CD4-positive, alpha-beta T cell (primary cell): ENCODE measurements around the gene NAB2. TPM values are rescaled to one million over a fixed set of nuclear protein-coding genes. Genes with fewer than 3 reads are reported as not detected.

Experiments
- ATAC-seq: fragments of 200-7000 bp; cut with Tn5 transposase; one replicate; pipeline ENCODE4 v1.10.0; 2022; ENCODE audit warnings: mild to moderate bottlenecking; ENCODE audit not compliant: poor library complexity
- CTCF ChIA-PET: fragments of 350-600 bp; sonication (Branson Sonifier 250); formaldehyde crosslinking; loops from one replicate; lab custom pipeline; 2021; ENCODE audit warnings: antibody characterized with exemption, inconsistent platforms; lab: Charles Lee
- POLR2A ChIA-PET: fragments of 350-600 bp; sonication (Branson Sonifier 250); formaldehyde crosslinking; loops from one replicate; lab custom pipeline; 2021; ENCODE audit warnings: antibody characterized with exemption, inconsistent platforms; lab: Charles Lee
- DNase-seq, 14 experiments: peaks; one replicate each; pipeline ENCODE4 v3.0.0-alpha.2; 2013 to 2020; ENCODE audit warnings: mixed read lengths in 2 of 14
- H3K27ac ChIP-seq, 2 donors: one replicate each; pipeline versions ENCODE4 v1.5.1 to v1.7.0; 2013; ENCODE audit warnings: low read length in 2 of 2, low read depth in 1 of 2, mild to moderate bottlenecking in 1 of 2
- H3K27me3 ChIP-seq, 2 experiments: 1 replicate in 1 of 2; 2 replicates in 1 of 2; pipeline versions ENCODE4 v1.6.1 to v1.7.0; 2013; ENCODE audit warnings: low read length in 2 of 2, control low read depth in 1 of 2, mild to moderate bottlenecking in 1 of 2, moderate library complexity in 1 of 2; ENCODE audit not compliant: insufficient read depth in 2 of 2, control insufficient read depth in 1 of 2
- H3K36me3 ChIP-seq: one replicate; pipeline ENCODE4 v1.6.1; 2013; ENCODE audit warnings: low read length, control low read depth; ENCODE audit not compliant: insufficient read depth
- H3K4me1 ChIP-seq: one replicate; pipeline ENCODE4 v1.6.1; 2013; ENCODE audit warnings: low read length, control low read depth; ENCODE audit not compliant: insufficient read depth
- H3K4me3 ChIP-seq: one replicate; pipeline ENCODE4 v1.5.1; 2013; ENCODE audit warnings: mild to moderate bottlenecking, low read length, moderate library complexity
- H3K9me3 ChIP-seq, 2 experiments: 1 replicate in 1 of 2; 2 replicates in 1 of 2; pipeline versions ENCODE4 v1.6.1 to v1.7.0; 2013; ENCODE audit warnings: low read length in 2 of 2, mild to moderate bottlenecking in 2 of 2, control low read depth in 1 of 2, moderate library complexity in 1 of 2; ENCODE audit not compliant: control insufficient read depth in 1 of 2, insufficient read depth in 1 of 2
- H3K27ac Mint-ChIP-seq: one replicate; pipeline ENCODE4 v1.8.0; 2020; ENCODE audit warnings: mixed read lengths
- H3K27me3 Mint-ChIP-seq: one replicate; pipeline ENCODE4 v1.8.0; 2021; ENCODE audit warnings: mixed read lengths
- H3K36me3 Mint-ChIP-seq: one replicate; pipeline ENCODE4 v1.8.0; 2021; ENCODE audit warnings: low read depth, mixed read lengths
- H3K4me1 Mint-ChIP-seq: one replicate; pipeline ENCODE4 v1.8.0; 2021; ENCODE audit warnings: low read depth, mixed read lengths
- H3K4me3 Mint-ChIP-seq: one replicate; pipeline ENCODE4 v1.8.0; 2020; ENCODE audit warnings: mild to moderate bottlenecking, mixed read lengths
- H3K9me3 Mint-ChIP-seq: one replicate; pipeline ENCODE4 v1.8.0; 2020; ENCODE audit warnings: mixed read lengths
- intact Hi-C, 2 experiments: fragments of 100-400 bp; cut with DNase I in 1 of 2; cut with micrococcal nuclease in 1 of 2; formaldehyde crosslinking; loops; one replicate each; pipeline versions ENCODE4 v1.15.1 to v1.9.0; 2023 to 2025; cut with DNase I, micrococcal nuclease
- total RNA-seq, 174 experiments: library from RNA in 2 of 174; stranded (reverse) in 2 of 174; gene quantifications; one replicate each; pipeline ENCODE4 v1.2.3 and lab custom pipeline; 2021 to 2026
- TF ChIP-seq, protein P1 (sequence below): fragments of 200-600 bp; IDR thresholded peaks from one replicate; pipeline ENCODE4 v1.8.0; 2022; ENCODE audit warnings: antibody characterized with exemption, mild to moderate bottlenecking

NAB2 gene
- total RNA-seq, 2 experiments from 2014 or later, result 4.8 to 6.1 TPM

GRCh38 chr12:57103856-57104255, 14.9 kb downstream of the NAB2 start:
- TF ChIP-seq, protein P1, sequence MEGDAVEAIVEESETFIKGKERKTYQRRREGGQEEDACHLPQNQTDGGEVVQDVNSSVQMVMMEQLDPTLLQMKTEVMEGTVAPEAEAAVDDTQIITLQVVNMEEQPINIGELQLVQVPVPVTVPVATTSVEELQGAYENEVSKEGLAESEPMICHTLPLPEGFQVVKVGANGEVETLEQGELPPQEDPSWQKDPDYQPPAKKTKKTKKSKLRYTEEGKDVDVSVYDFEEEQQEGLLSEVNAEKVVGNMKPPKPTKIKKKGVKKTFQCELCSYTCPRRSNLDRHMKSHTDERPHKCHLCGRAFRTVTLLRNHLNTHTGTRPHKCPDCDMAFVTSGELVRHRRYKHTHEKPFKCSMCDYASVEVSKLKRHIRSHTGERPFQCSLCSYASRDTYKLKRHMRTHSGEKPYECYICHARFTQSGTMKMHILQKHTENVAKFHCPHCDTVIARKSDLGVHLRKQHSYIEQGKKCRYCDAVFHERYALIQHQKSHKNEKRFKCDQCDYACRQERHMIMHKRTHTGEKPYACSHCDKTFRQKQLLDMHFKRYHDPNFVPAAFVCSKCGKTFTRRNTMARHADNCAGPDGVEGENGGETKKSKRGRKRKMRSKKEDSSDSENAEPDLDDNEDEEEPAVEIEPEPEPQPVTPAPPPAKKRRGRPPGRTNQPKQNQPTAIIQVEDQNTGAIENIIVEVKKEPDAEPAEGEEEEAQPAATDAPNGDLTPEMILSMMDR, result no peak
- H3K4me1 ChIP-seq, result peaks cover 55% of the 10 kb centered on the region
- Mint-ChIP-seq H3K4me3 (no peak overlapping the region), H3K27ac (peak overlapping the region; percentile 69), H3K36me3 (peaks cover 83% of the 10 kb centered on the region), H3K4me1 (peaks cover 62% of the 10 kb centered on the region), H3K9me3 (no peaks in the 10 kb centered on the region), H3K27me3 (no peaks in the 10 kb centered on the region)
- no peaks in the 10 kb centered on the region for H3K9me3 ChIP-seq
- ChIA-PET CTCF (no interaction called here), POLR2A (interaction anchor here (1.8 to 10.4 kb wide), 2 partner anchors 11 to 25 kb away, joined by 6 to 344 read pairs; partner anchors contain the start of genes NAB2 and NEMP1)
- ATAC-seq (no peak), DNase-seq (no peak)
- peaks cover 80% of the 10 kb centered on the region for H3K36me3 ChIP-seq
- intact Hi-C loops, result no loop called here
- H3K27me3 ChIP-seq, result no peaks in the 10 kb centered on the region
- H3K4me3 ChIP-seq, result no peak overlapping the region
- no peak overlapping the region for H3K27ac ChIP-seq

GRCh38 chr12:57104292-57104910, 15.5 kb downstream of the NAB2 start:
- H3K27me3 ChIP-seq, result no peaks in the 10 kb centered on the region
- H3K36me3 ChIP-seq, result peaks cover 74% of the 10 kb centered on the region
- Mint-ChIP-seq H3K36me3 (peaks cover 80% of the 10 kb centered on the region), H3K4me1 (peaks cover 59% of the 10 kb centered on the region), H3K4me3 (no peak overlapping the region), H3K9me3 (no peaks in the 10 kb centered on the region), H3K27me3 (no peaks in the 10 kb centered on the region), H3K27ac (peak overlapping the region; percentile 69)
- TF ChIP-seq, protein P1, result no peak
- intact Hi-C loops, result no loop called here
- no peak overlapping the region for H3K4me3 ChIP-seq
- ChIA-PET CTCF (no interaction called here), POLR2A (interaction anchor here (0.6 to 10.4 kb wide), 3 partner anchors 11 to 41 kb away, joined by 3 to 344 read pairs (median 6); partner anchors contain the start of genes NAB2 and NEMP1)
- H3K27ac ChIP-seq, result no peak overlapping the region
- peaks cover 55% of the 10 kb centered on the region for H3K4me1 ChIP-seq
- no peak for DNase-seq
- no peaks in the 10 kb centered on the region for H3K9me3 ChIP-seq
- ATAC-seq, result no peak

- Mint-ChIP-seq H3K27me3 (no peaks in the 10 kb centered on the region), H3K9me3 (no peaks in the 10 kb centered on the region), H3K4me1 (peaks cover 65% of the 10 kb centered on the region), H3K27ac (peak overlapping the region; percentile 69), H3K4me3 (no peak overlapping the region), H3K36me3 (peaks cover 80% of the 10 kb centered on the region)
- no peak for DNase-seq
- TF ChIP-seq, protein P1, result no peak
- Histone ChIP-seq H3K36me3 (peaks cover 66% of the 10 kb centered on the region), H3K9me3 (no peaks in the 10 kb centered on the region), H3K27me3 (no peaks in the 10 kb centered on the region), H3K4me3 (no peak overlapping the region), H3K4me1 (peaks cover 62% of the 10 kb centered on the region), H3K27ac (no peak overlapping the region)
- ChIA-PET POLR2A (interaction anchor here (1.3 to 10.4 kb wide), 2 partner anchors 12 to 26 kb away, joined by 3 to 344 read pairs; partner anchors contain the start of genes NAB2 and NEMP1), CTCF (interaction anchor here (1.8 to 2.5 kb wide), 2 partner anchors 36 to 43 kb away, joined by 5 to 6 read pairs; no protein-coding TSS in a partner anchor)
- no peak for ATAC-seq
- intact Hi-C loops, result no loop called here
These were observed 16.3 kb downstream of the NAB2 start for GRCh38 chr12:57105011-57105753.
